ENCODE data around the gene MPP4.

Gene MPP4, protein sequence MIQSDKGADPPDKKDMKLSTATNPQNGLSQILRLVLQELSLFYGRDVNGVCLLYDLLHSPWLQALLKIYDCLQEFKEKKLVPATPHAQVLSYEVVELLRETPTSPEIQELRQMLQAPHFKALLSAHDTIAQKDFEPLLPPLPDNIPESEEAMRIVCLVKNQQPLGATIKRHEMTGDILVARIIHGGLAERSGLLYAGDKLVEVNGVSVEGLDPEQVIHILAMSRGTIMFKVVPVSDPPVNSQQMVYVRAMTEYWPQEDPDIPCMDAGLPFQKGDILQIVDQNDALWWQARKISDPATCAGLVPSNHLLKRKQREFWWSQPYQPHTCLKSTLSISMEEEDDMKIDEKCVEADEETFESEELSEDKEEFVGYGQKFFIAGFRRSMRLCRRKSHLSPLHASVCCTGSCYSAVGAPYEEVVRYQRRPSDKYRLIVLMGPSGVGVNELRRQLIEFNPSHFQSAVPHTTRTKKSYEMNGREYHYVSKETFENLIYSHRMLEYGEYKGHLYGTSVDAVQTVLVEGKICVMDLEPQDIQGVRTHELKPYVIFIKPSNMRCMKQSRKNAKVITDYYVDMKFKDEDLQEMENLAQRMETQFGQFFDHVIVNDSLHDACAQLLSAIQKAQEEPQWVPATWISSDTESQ

GRCh38 chr2:201698588-201699226 is at the start of gene MPP4:
TSS of gene MPP4 (minus strand) at chr2:201698644. CDS start at chr2:201693954, 4,690 bp downstream.
- no peak for DNase-seq (ENCODE audit: low read depth in 2 of 2)

GRCh38 chr2:201746551-201746950 is 48.1 kb upstream of the MPP4 start:
- no peak for DNase-seq (ENCODE audit: low read depth in 2 of 2)

DNA sequence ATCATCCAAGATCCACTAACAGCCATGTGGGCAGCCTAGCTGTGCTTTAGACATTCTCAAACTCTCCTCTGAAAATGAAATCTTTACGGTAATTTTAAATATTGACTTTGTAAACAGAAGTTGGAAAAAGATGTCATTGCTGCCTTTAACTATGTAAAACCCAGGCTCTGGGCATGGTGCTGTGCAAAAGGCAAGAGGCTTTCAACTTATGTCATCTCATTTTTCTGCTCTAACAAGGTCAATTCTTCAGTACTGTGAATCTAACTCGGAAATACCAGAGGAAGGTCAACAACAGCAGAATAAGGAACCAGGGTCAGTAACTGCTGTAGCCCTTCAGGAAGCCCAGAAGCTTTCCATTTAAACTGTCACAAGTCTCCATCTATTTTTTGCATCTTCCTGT is 37.0 kb upstream of the MPP4 start:
- DNase-seq (ENCODE audit: low read depth in 2 of 2), result no peak

- no peak for DNase-seq (ENCODE audit: low read depth in 2 of 2)
Observed at GRCh38 chr2:201734111-201734510, 35.7 kb upstream of the MPP4 start.

GRCh38 chr2:201733544-201733943 is 35.1 kb upstream of the MPP4 start:
- no peak for DNase-seq (ENCODE audit: low read depth in 2 of 2)

DNA sequence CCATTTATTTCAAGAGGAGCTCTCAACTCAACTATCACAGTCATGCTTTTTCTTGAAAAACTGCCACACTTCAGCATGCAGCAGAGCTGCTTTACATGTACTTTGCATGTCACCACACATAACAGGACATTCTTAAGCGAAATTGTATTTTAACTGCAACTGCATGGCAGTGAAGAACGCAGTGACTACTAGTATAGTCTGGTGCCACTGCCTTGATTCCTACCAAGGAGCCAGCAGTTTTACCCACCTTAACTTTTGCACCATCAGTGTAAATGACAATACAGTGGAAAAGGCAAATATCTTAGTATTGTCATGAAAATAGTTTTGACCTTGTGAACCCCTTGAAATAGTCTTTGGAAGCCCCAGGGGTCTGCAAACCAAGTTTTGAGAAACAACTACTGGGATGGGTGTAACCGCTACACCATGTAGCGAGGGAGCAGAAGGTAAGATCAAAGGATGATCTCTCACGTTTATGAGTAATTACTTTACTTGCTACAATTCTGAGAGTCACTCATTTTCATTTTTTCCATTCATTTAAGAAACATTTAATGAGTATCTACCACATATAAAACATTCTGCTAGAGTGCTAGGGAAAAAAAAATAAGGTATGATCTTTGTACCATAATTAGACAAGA is 32.3 kb upstream of the MPP4 start:
- no peak for DNase-seq (ENCODE audit: low read depth in 2 of 2)

- no peak for DNase-seq (ENCODE audit: low read depth in 2 of 2)
Observed at GRCh38 chr2:201715459-201715858, 17.0 kb upstream of the MPP4 start.

DNA sequence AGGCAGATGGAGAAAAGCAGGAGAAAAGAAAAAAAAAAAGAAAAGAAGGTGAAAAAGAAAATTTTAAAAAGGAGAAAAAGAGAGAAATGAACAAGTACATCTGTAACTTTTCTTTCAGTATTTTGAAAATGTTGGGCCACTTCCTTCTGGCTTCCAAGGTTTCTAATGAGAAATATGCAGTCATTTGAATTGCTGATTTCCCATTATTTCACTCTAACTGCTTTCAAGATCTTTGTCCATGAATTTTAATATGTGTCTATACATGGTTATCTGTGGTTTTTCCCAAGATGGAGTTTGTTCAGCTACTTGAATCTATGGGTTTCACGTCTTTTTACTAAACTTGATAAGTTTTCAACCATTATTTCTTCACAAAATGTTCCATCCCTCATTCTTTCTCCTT is 14.3 kb upstream of the MPP4 start:
- no peak for DNase-seq (ENCODE audit: low read depth in 2 of 2)

- DNase-seq (ENCODE audit: low read depth in 2 of 2), result no peak
Observed at GRCh38 chr2:201709747-201710146, 11.3 kb upstream of the MPP4 start.

DNA sequence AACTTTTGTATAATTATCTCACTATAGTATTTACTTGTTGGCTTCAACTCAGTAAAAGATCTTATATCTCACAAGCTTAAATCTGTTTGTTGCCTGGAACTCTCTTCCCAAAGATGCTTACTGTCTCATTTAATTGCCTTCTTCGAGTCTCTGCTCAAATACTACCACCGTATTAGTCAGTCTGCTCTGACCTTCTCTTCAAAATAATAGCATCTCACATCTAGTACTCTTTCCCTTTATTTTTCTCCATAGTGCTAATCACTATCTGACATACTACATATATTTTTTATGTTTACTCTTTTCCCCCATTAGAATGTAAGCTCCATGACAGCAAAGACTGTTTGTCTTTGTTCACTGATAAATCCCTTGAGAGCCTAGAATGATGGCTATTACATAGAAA is 10.6 kb upstream of the MPP4 start:
- DNase-seq (ENCODE audit: low read depth in 2 of 2), result no peak

DNA sequence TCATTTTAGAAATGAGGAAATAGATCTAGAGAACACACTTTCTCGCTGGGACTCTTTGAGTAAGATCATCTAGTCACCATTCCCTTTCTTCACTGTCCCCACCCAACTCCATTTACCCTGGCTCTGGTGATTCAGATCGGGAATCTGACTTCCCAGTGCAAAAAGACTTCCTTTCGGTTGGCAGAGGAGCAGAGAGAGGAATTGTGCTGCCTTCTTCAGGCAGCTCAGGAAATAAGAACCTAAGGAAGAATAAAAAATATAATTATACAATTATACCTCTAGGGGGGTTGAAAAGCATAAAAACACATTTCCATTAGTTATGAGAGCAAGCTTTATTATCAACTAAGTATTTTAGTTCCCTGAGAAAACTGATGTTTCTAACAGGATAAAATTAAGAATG is 9.3 kb upstream of the MPP4 start:
- no peak for DNase-seq (ENCODE audit: low read depth in 2 of 2)

- no peak for DNase-seq (ENCODE audit: low read depth in 2 of 2)
Observed at GRCh38 chr2:201707142-201707541, 8.7 kb upstream of the MPP4 start.

DNA sequence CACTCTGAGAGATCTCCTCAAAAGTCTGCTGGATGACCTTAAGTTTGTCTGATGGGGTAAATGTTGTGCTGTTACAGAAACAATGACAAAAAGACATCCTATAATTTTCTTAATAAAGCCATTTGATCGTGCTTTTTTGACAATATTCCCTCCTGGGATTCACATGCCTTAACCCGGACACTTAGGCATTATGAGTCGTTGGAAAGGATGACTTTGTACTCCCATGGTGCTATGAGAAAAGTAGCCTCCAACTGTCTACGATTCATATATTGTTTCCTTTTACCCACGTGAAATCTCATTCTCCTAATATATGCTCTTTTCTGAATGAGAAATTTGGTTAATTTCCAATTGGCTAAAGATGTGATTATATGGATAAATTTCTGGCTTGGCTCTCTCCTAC is 6.1 kb upstream of the MPP4 start:
- DNase-seq (ENCODE audit: low read depth in 2 of 2), result no peak

GRCh38 chr2:201701646-201702045 is 3.2 kb upstream of the MPP4 start:
- no peak for DNase-seq (ENCODE audit: low read depth in 2 of 2)

- no peak for DNase-seq (ENCODE audit: low read depth in 2 of 2)
Observed at GRCh38 chr2:201699416-201699815, 972 bp upstream of the MPP4 start.

DNA sequence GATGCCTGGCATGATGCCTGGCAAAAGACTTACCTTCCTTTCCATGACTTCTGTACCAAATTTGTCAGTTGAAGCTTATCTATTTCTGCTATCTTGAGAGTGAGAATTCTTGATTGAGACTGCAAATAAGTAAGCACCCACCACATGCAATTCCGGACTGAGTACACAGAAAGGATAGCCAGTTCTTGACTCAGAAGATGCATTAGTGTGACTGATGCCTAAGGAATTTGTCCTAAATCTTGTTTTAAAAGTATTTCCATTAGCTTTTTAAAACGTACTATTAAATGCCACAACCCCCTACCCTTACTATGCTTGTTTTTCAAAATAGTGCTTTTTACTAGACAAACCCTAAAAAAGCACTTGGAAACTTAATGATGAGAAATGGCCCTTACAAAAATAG is 545 bp downstream of the MPP4 start:
- no peak for DNase-seq (ENCODE audit: low read depth in 2 of 2)

- DNase-seq (ENCODE audit: low read depth in 2 of 2), result no peak
Observed at GRCh38 chr2:201696151-201696659, 2.2 kb downstream of the MPP4 start.

DNA sequence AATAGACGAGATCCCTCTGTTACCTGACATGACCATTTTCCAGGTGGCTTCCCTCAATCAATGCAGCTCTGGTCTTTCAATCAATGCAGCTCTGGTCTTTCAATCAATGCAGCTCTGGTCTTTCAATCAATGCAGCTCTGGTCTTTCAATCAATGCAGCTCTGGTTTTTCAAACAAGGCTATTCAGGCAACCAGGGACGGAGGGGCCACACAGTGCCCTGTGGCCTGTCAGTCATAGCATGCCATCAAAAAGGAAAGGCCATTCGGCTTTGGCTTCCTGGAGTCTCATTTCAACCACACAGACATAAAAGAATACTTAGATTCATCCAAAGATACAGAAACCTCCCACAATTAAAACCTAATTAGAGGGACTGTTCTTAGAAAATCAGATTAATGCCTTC is 13.3 kb downstream of the MPP4 start:
- DNase-seq (ENCODE audit: low read depth in 2 of 2), result no peak

DNA sequence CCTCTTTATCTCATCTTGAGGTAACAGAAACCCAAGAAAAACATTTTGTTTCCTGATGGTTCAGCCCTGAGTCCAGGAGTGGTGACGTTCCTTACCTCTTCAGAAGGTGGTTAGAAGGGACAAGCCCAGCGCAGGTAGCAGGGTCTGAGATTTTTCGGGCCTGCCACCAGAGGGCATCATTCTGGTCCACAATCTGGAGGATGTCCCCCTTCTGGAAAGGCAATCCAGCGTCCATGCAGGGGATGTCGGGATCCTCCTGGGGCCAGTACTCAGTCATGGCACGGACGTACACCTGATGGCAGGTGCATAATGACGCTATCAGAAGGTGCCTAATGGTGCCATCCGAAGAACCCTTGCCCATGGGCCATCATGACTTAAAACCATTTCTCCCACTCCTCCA is 17.7 kb downstream of the MPP4 start:
- DNase-seq (ENCODE audit: low read depth in 2 of 2), result no peak

GRCh38 chr2:201678401-201678800 is 20.0 kb downstream of the MPP4 start:
- DNase-seq (ENCODE audit: low read depth in 2 of 2), result no peak

- no peak for DNase-seq (ENCODE audit: low read depth in 2 of 2)
Observed at GRCh38 chr2:201675454-201675853, 23.0 kb downstream of the MPP4 start.

DNA sequence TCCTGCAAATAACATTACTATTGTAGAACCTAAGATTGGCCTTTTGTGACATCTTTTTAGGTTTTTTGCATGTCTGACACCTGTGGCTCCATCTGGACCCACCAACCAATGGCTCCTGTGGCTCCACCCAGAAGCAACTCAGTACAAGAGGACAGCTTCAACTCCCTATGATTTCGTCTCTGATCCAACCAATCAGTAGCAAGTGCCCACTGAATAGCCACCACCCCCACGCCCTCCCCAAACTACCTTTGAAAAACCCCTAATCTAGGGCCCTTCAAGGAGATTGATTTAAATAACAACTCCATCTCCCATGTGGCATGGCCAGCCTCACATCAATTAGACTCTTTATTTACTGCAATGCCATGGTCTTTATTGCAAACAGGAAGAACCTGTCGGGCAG is 23.6 kb downstream of the MPP4 start:
- no peak for DNase-seq (ENCODE audit: low read depth in 2 of 2)

Data from stimulated activated CD8-positive, alpha-beta memory T cell treated with anti-CD3 and anti-CD28 coated beads, Interleukin-7, amount 100 ng/mL, for 1 hour (primary cell).